Activated CD8-positive, alpha-beta T cell treated with anti-CD3 and anti-CD28 coated beads for 36 hours (primary cell): Measurements from ENCODE around the gene RAB26. TPM values are rescaled to one million over a fixed set of nuclear protein-coding genes. Genes with fewer than 3 reads are reported as not detected.

Experiments
- ATAC-seq: fragments of 200-7000 bp; cut with Tn5 transposase; one replicate; pipeline ENCODE4 v1.10.0; 2021; ENCODE audit warnings: mild to moderate bottlenecking, moderate library complexity
- CTCF ChIA-PET: fragments of 350-600 bp; sonication (Branson Sonifier 250); formaldehyde crosslinking; loops from one replicate; lab custom pipeline; 2021; ENCODE audit warnings: antibody characterized with exemption; lab: Charles Lee
- POLR2A ChIA-PET: fragments of 350-600 bp; sonication (Branson Sonifier 250); formaldehyde crosslinking; loops from one replicate; lab custom pipeline; 2021; ENCODE audit warnings: antibody characterized with exemption; lab: Charles Lee
- DNase-seq: peaks from one replicate; pipeline ENCODE4 v3.0.0-alpha.2; 2020
- H3K27ac Mint-ChIP-seq: one replicate; pipeline ENCODE4 v1.8.0; 2021; ENCODE audit warnings: mild to moderate bottlenecking, mixed read lengths
- H3K27me3 Mint-ChIP-seq: one replicate; pipeline ENCODE4 v1.8.0; 2021; ENCODE audit warnings: mixed read lengths
- H3K36me3 Mint-ChIP-seq: one replicate; pipeline ENCODE4 v1.8.0; 2021; ENCODE audit warnings: low read depth, mixed read lengths
- H3K4me1 Mint-ChIP-seq: one replicate; pipeline ENCODE4 v1.8.0; 2021; ENCODE audit warnings: low read depth, mixed read lengths
- H3K4me3 Mint-ChIP-seq: one replicate; pipeline ENCODE4 v1.8.0; 2021; ENCODE audit warnings: mild to moderate bottlenecking, moderate library complexity, mixed read lengths
- H3K9me3 Mint-ChIP-seq: one replicate; pipeline ENCODE4 v1.8.0; 2021; ENCODE audit warnings: mixed read lengths
- intact Hi-C: fragments of 100-400 bp; cut with micrococcal nuclease; formaldehyde crosslinking; loops from one replicate; pipeline ENCODE4 v1.10.0; 2022
- total RNA-seq, 2 experiments: library from RNA; stranded (reverse); gene quantifications; one replicate each; pipeline ENCODE4 v1.2.3, GENCODE V29; 2021
- TF ChIP-seq, protein P1 (sequence below): fragments of 200-600 bp; IDR thresholded peaks from one replicate; pipeline ENCODE4 v1.8.0; 2022; ENCODE audit warnings: antibody characterized with exemption, mild to moderate bottlenecking

The RAB26 gene
- total RNA-seq, 2 experiments from 2014 or later, result 0.34 to 0.49 TPM

- H3K4me1 Mint-ChIP-seq, result no peaks in the 10 kb centered on the region
- no peak overlapping the region for H3K27ac Mint-ChIP-seq
- ATAC-seq, result no peak
- DNase-seq, result no peak
- TF ChIP-seq, protein P1, sequence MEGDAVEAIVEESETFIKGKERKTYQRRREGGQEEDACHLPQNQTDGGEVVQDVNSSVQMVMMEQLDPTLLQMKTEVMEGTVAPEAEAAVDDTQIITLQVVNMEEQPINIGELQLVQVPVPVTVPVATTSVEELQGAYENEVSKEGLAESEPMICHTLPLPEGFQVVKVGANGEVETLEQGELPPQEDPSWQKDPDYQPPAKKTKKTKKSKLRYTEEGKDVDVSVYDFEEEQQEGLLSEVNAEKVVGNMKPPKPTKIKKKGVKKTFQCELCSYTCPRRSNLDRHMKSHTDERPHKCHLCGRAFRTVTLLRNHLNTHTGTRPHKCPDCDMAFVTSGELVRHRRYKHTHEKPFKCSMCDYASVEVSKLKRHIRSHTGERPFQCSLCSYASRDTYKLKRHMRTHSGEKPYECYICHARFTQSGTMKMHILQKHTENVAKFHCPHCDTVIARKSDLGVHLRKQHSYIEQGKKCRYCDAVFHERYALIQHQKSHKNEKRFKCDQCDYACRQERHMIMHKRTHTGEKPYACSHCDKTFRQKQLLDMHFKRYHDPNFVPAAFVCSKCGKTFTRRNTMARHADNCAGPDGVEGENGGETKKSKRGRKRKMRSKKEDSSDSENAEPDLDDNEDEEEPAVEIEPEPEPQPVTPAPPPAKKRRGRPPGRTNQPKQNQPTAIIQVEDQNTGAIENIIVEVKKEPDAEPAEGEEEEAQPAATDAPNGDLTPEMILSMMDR, result no peak
- no peaks in the 10 kb centered on the region for H3K9me3 Mint-ChIP-seq
- POLR2A ChIA-PET, result interaction anchor here (1.1 kb wide), 1 partner anchor 11 kb away, joined by 3 read pairs; no protein-coding TSS in a partner anchor
- peaks cover 19% of the 10 kb centered on the region for H3K36me3 Mint-ChIP-seq
- intact Hi-C loops, result no loop called here
- no peak overlapping the region for H3K4me3 Mint-ChIP-seq
- CTCF ChIA-PET, result no interaction called here
- H3K27me3 Mint-ChIP-seq, result no peaks in the 10 kb centered on the region
These were observed 21.7 kb downstream of the RAB26 start for GRCh38 chr16:2170080-2170479.

DNA sequence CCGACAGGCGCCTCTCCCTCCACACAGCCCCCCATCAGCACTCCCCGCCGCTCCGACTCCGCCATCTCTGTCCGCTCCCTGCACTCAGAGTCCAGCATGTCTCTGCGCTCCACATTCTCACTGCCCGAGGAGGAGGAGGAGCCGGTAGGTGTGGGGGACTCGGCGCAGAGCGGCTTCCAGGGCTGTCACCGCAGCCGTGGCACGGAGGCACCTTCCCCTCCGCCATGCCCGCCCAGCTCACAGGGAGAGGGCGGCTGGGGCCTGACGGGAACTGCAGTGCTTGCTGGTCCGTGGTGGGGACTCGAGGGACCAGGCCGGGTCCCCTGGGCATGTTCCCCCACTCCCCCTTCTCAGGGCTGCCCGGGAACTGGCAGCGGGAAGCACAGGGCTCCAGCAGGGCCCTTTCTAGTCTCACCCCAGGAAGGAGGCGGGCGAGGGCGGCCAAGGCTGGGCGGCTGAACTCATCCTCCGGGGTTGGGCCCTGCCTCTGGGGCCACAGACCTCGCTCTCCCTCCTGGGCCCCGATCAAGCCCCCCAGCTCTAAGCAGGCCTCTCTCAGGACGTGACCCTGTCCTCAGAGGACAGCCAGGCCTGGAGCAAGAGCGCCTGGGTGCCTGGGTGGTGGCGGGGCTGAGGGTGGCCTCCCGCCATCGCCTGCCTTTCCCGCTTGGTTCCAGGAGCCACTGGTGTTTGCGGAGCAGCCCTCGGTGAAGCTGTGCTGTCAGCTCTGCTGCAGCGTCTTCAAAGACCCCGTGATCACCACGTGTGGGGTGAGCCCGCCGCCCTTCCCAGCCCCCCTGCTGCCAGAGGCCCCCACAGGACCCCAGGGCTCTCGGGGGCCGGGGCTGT, 22.4 kb downstream of the RAB26 start:
- ATAC-seq, result no peak
- Mint-ChIP-seq H3K27ac (no peak overlapping the region), H3K4me1 (no peaks in the 10 kb centered on the region)

DNA sequence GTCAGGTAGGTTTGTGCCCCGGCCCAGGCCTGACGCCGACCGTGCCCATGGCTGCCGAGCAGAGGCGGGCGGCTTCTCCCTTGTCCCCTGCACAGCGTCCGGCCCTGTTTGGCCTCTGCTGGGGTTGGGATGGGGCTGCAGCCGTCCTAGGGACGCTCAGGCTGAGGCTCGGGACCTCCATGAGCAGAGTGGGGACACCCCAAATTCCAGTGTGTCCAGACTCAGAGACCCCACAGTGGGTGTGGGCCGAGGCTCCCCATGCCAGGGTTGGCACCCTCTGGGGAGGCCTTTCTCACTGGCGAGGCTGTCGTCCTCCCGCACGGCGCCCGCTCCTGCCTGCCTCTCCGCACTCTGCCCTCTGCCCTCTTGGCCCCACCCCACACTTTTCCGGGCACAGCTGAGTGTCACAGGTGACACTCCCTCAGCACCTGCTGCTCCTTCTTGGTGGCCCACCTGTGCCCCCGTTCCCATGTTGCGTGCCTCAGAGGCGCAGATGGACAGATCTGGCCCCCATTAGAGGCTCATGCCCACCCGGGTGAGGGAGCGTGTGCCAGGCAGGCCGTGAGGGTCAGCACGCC, 23.3 kb downstream of the RAB26 start:
- TF ChIP-seq, protein P1, result no peak
- no peaks in the 10 kb centered on the region for H3K9me3 Mint-ChIP-seq
- intact Hi-C loops, result no loop called here
- ATAC-seq, result no peak
- no peak overlapping the region for H3K27ac Mint-ChIP-seq
- DNase-seq, result no peak
- H3K4me1 Mint-ChIP-seq, result no peaks in the 10 kb centered on the region
- ChIA-PET POLR2A (interaction anchor here (0.6 to 4.0 kb wide), 3 partner anchors 12 to 144 kb away, joined by 3 to 21 read pairs (median 3); partner anchors contain the start of gene TRAF7), CTCF (interaction anchor here (1.0 kb wide), 1 partner anchor 31 kb away, joined by 3 read pairs; no protein-coding TSS in a partner anchor)
- no peak overlapping the region for H3K4me3 Mint-ChIP-seq
- peaks cover 16% of the 10 kb centered on the region for H3K36me3 Mint-ChIP-seq
- H3K27me3 Mint-ChIP-seq, result no peaks in the 10 kb centered on the region

More for the DNA sequence above, 22.4 kb downstream of the RAB26 start:
- ChIA-PET CTCF (interaction anchor here (1.0 kb wide), 1 partner anchor 30 kb away, joined by 3 read pairs; no protein-coding TSS in a partner anchor), POLR2A (interaction anchor here (1.0 to 1.1 kb wide), 2 partner anchors 10 to 11 kb away, joined by 3 read pairs; no protein-coding TSS in a partner anchor)
- peaks cover 18% of the 10 kb centered on the region for H3K36me3 Mint-ChIP-seq
- TF ChIP-seq, protein P1, result no peak
- H3K4me3 Mint-ChIP-seq, result no peak overlapping the region
- H3K9me3 Mint-ChIP-seq, result no peaks in the 10 kb centered on the region
- intact Hi-C loops, result no loop called here
- DNase-seq, result no peak
- no peaks in the 10 kb centered on the region for H3K27me3 Mint-ChIP-seq

DNA sequence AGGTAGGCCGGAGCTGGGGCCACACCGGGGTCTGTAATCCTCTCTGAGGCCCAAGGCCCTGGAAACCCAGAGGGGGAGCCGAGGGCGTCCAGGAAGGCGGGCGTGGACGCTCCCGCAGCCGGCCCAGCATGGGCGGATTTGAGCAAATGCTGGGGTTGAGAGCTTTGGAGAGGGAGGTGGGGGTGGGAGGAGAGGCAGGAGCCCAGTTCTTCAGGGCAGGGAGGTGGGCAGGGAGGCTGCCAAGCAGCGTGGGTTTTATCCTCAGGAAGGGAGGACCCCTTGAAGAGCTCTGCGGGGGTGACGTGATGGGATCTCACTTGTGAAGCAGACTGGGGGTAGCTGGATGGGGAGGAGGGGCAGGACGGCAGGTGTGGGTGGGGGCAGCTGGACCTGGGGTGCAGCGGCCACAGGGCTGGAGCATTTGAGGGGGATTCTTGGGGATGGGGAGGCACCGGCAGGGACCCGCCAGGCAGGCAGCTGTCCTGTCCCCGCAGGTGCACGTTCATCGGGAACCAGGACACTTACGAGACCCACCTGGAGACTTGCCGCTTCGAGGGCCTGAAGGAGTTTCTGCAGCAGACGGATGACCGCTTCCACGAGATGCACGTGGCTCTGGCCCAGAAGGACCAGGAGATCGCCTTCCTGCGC, 24.4 kb downstream of the RAB26 start:
- H3K27me3 Mint-ChIP-seq, result no peaks in the 10 kb centered on the region
- intact Hi-C loops, result no loop called here
- POLR2A ChIA-PET, result interaction anchor here (0.6 to 4.0 kb wide), 3 partner anchors 17 to 808 kb away, joined by 3 to 21 read pairs (median 3); partner anchors contain the start of gene TRAF7
- no peaks in the 10 kb centered on the region for H3K9me3 Mint-ChIP-seq
- CTCF ChIA-PET, result interaction anchor here (0.6 kb wide), 1 partner anchor 420 kb away, joined by 3 read pairs; no protein-coding TSS in a partner anchor
- TF ChIP-seq, protein P1, result no peak
- H3K4me1 Mint-ChIP-seq, result no peaks in the 10 kb centered on the region
- ATAC-seq, result no peak
- no peak overlapping the region for H3K27ac Mint-ChIP-seq
- H3K4me3 Mint-ChIP-seq, result no peak overlapping the region
- DNase-seq, result no peak
- H3K36me3 Mint-ChIP-seq, result peaks cover 22% of the 10 kb centered on the region
